NCI-H2107 treated with DMSO at 0.1 percent for 48 hours (cell line): ENCODE results near the gene LRP4.
"Not testable (repeated sequence)": the region's sequence is repeated elsewhere in the genome, so short reads cannot be mapped to it uniquely, and the experiment has no call there.

ENCODE experiments used
- DNase-seq: peaks from one replicate; lab custom pipeline; 2025; ENCODE audit not compliant: unreplicated experiment; lab: John Stamatoyannopoulos, UW

The LRP4 gene

GRCh38 chr11:46918083-46918787 lies at the start of gene LRP4:
LRP4 (minus strand) TSS chr11:46918550; CDS start chr11:46918379, 171 bp downstream.
- DNase-seq: no peak

GRCh38 chr11:46967962-46968361 lies 49.6 kb upstream of the LRP4 start:
- no peak for DNase-seq

- DNase-seq: no peak
Measured at GRCh38 chr11:46966773-46967172, 48.4 kb upstream of the LRP4 start.

- DNase-seq: no peak
Measured at GRCh38 chr11:46963844-46964243, 45.5 kb upstream of the LRP4 start.

GRCh38 chr11:46961886-46962285 lies 43.5 kb upstream of the LRP4 start:
- DNase-seq: not testable (repeated sequence)

- no peak for DNase-seq
Measured at GRCh38 chr11:46961041-46961440, 42.7 kb upstream of the LRP4 start.

GRCh38 chr11:46958777-46959176 lies 40.4 kb upstream of the LRP4 start:
- DNase-seq: no peak

- no peak for DNase-seq
Measured at GRCh38 chr11:46953093-46953492, 34.7 kb upstream of the LRP4 start.

GRCh38 chr11:46952553-46952952 lies 34.2 kb upstream of the LRP4 start:
- no peak for DNase-seq

- DNase-seq: no peak
Measured at GRCh38 chr11:46951864-46952263, 33.5 kb upstream of the LRP4 start.

- no peak for DNase-seq
Measured at GRCh38 chr11:46949297-46949696, 30.9 kb upstream of the LRP4 start.

GRCh38 chr11:46948378-46949131 lies 30.2 kb upstream of the LRP4 start:
- no peak for DNase-seq

GRCh38 chr11:46947399-46948077 lies 29.2 kb upstream of the LRP4 start:
- DNase-seq: no peak

- no peak for DNase-seq
Measured at GRCh38 chr11:46944356-46945075, 26.2 kb upstream of the LRP4 start.

GRCh38 chr11:46942172-46942571 lies 23.8 kb upstream of the LRP4 start:
- no peak for DNase-seq

- DNase-seq: peak; percentile 60
Measured at GRCh38 chr11:46936138-46937110, 18.1 kb upstream of the LRP4 start, which contains the start of gene CSTPP1. CSTPP1 (plus strand) TSS chr11:46936761; CDS start chr11:46936806, 45 bp downstream.

GRCh38 chr11:46930089-46930488 lies 11.7 kb upstream of the LRP4 start:
- DNase-seq: no peak

GRCh38 chr11:46928701-46929100 lies 10.4 kb upstream of the LRP4 start:
- DNase-seq: not testable (repeated sequence)

- DNase-seq: not testable (repeated sequence)
Measured at GRCh38 chr11:46927928-46928327, 9.6 kb upstream of the LRP4 start.

- no peak for DNase-seq
Measured at GRCh38 chr11:46920755-46921154, 2.4 kb upstream of the LRP4 start.
